ENCODE measurements around the gene IMPDH2.

DNA sequence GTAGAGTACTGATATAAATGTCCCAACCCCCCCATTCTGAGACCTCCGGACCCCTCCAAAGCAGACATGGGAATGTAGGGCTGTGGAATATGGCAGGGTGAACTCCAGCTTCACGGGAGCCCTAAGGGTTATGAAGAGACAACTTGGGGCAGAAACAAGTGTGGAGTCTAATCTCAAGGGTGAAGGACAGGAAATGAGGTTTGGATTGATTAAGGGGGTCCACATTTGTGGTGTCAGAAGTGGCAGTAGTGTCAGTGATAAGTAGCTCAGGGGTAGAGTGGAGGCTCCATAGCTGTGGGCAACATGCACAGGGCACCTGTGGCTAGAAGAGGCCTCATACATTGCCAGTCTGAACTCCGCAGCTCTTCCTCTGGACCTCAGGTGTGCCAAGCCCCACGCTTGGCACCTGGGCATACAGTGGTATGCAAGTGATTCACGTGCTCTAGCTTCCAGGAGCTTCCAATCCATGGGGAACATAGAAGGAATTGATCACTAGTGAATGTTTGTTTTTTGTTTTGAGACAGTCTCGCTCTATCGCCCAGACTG is 43.3 kb downstream of the IMPDH2 start:
- TF ChIP-seq, protein P1, sequence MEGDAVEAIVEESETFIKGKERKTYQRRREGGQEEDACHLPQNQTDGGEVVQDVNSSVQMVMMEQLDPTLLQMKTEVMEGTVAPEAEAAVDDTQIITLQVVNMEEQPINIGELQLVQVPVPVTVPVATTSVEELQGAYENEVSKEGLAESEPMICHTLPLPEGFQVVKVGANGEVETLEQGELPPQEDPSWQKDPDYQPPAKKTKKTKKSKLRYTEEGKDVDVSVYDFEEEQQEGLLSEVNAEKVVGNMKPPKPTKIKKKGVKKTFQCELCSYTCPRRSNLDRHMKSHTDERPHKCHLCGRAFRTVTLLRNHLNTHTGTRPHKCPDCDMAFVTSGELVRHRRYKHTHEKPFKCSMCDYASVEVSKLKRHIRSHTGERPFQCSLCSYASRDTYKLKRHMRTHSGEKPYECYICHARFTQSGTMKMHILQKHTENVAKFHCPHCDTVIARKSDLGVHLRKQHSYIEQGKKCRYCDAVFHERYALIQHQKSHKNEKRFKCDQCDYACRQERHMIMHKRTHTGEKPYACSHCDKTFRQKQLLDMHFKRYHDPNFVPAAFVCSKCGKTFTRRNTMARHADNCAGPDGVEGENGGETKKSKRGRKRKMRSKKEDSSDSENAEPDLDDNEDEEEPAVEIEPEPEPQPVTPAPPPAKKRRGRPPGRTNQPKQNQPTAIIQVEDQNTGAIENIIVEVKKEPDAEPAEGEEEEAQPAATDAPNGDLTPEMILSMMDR (conservative IDR thresholded peaks at IDR 0.05; ENCODE audit: low read length): no peak
- no peak for TF ChIP-seq EZH2phosphoT487 (IDR thresholded peaks at IDR 0.05; ENCODE audit: borderline replicate concordance)
